WTC11 (cell line): Measurements from ENCODE around the gene ASB17. TPM values are rescaled to one million over a fixed set of nuclear protein-coding genes. Genes with fewer than 3 reads are reported as not detected.

Source experiments
- ATAC-seq: fragments of 200-7000 bp; cut with Tn5 transposase; 2 replicates; pipeline ENCODE4 v1.10.0; 2021; ENCODE audit warnings: mild to moderate bottlenecking, moderate library complexity
- CTCF ChIA-PET: fragments of 300-600 bp; sonication (Branson Sonifier 250); formaldehyde crosslinking; loops from one replicate; lab custom pipeline; 2021; ENCODE audit warnings: antibody characterized with exemption; lab: Charles Lee
- POLR2A ChIA-PET: fragments of 350-600 bp; sonication (Branson Sonifier 250); formaldehyde crosslinking; loops from one replicate; lab custom pipeline; 2021; ENCODE audit warnings: antibody characterized with exemption; lab: Charles Lee
- DNase-seq: peaks from one replicate; pipeline ENCODE4 v3.0.0; 2021; ENCODE audit warnings: low spot score
- H3K27ac Mint-ChIP-seq: 2 replicates; pipeline ENCODE4 v1.8.0; 2021; ENCODE audit warnings: mixed read lengths
- H3K27me3 Mint-ChIP-seq: 2 replicates; pipeline ENCODE4 v1.8.0; 2021; ENCODE audit warnings: low read depth, mild to moderate bottlenecking, moderate library complexity, mixed read lengths
- H3K36me3 Mint-ChIP-seq: 2 replicates; pipeline ENCODE4 v1.8.0; 2021; ENCODE audit warnings: mixed read lengths
- H3K4me1 Mint-ChIP-seq: 2 replicates; pipeline ENCODE4 v1.8.0; 2022; ENCODE audit warnings: mixed read lengths
- H3K4me3 Mint-ChIP-seq: 2 replicates; pipeline ENCODE4 v1.8.0; 2021; ENCODE audit warnings: mild to moderate bottlenecking, moderate library complexity, mixed read lengths
- H3K9me3 Mint-ChIP-seq: 2 replicates; pipeline ENCODE4 v1.8.0; 2021; ENCODE audit warnings: mixed read lengths
- AFF4 ChIP-seq: sonication (generic); formaldehyde crosslinking; IDR thresholded peaks from 2 replicates; pipeline ENCODE4 v1.8.1; 2023; ENCODE audit warnings: mild to moderate bottlenecking, missing genetic modification reagents, borderline replicate concordance
- ARID4B ChIP-seq: sonication (generic); formaldehyde crosslinking; IDR thresholded peaks from 2 replicates; pipeline ENCODE4 v1.8.0; 2023; ENCODE audit warnings: missing genetic modification reagents, mild to moderate bottlenecking, borderline replicate concordance
- CDX4 ChIP-seq: fragments of 250-450 bp; sonication (Bioruptor Pico); IDR thresholded peaks from 2 replicates; pipeline ENCODE4 v1.9.0; 2021; ENCODE audit warnings: moderate library complexity, mild to moderate bottlenecking, inconsistent platforms, borderline replicate concordance
- CTCF ChIP-seq: fragments of 200-600 bp; IDR thresholded peaks from 2 replicates; pipeline ENCODE4 v1.8.0; 2022; ENCODE audit warnings: antibody characterized with exemption
- E2F4 ChIP-seq: sonication (generic); formaldehyde crosslinking; IDR thresholded peaks from 2 replicates; pipeline ENCODE4 v1.8.1; 2022; ENCODE audit warnings: low read depth, mild to moderate bottlenecking, moderate library complexity, missing genetic modification reagents, borderline replicate concordance
- FOXK1 ChIP-seq: sonication (generic); formaldehyde crosslinking; IDR thresholded peaks from 2 replicates; pipeline ENCODE4 v1.8.0; 2022; ENCODE audit warnings: mild to moderate bottlenecking, moderate library complexity, missing genetic modification reagents
- FOXP4 ChIP-seq: sonication (generic); formaldehyde crosslinking; IDR thresholded peaks from 2 replicates; pipeline ENCODE4 v1.8.0; 2022; ENCODE audit warnings: mild to moderate bottlenecking, missing genetic modification reagents
- GRHL2 ChIP-seq: fragments of 250-450 bp; sonication (Bioruptor Pico); IDR thresholded peaks from 2 replicates; pipeline ENCODE4 v1.8.0; 2022; ENCODE audit warnings: mild to moderate bottlenecking, moderate library complexity; ENCODE audit not compliant: insufficient replicate concordance, severe bottlenecking
- IRF1 ChIP-seq: sonication (generic); formaldehyde crosslinking; IDR thresholded peaks from 2 replicates; pipeline ENCODE4 v1.8.0; 2023; ENCODE audit warnings: missing genetic modification reagents
- JAZF1 ChIP-seq: fragments of 250-450 bp; sonication (Bioruptor Pico); IDR thresholded peaks from 2 replicates; pipeline ENCODE4 v1.9.0; 2021; ENCODE audit warnings: moderate library complexity, mild to moderate bottlenecking, inconsistent platforms
- MYBL2 ChIP-seq: sonication (generic); formaldehyde crosslinking; IDR thresholded peaks from 2 replicates; pipeline ENCODE4 v1.8.1; 2023; ENCODE audit warnings: mild to moderate bottlenecking, moderate library complexity, missing genetic modification reagents
- NR3C1 ChIP-seq: sonication (generic); formaldehyde crosslinking; conservative IDR thresholded peaks from 2 replicates; pipeline ENCODE4 v1.8.1; 2023; ENCODE audit warnings: low read depth, mild to moderate bottlenecking, missing genetic modification reagents
- SMAD3 ChIP-seq: sonication (generic); formaldehyde crosslinking; IDR thresholded peaks from 2 replicates; pipeline ENCODE4 v1.8.0; 2022; ENCODE audit warnings: missing genetic modification reagents, mild to moderate bottlenecking, borderline replicate concordance
- SOX15 ChIP-seq: fragments of 250-450 bp; sonication (Bioruptor Pico); IDR thresholded peaks from 2 replicates; pipeline ENCODE4 v1.9.0; 2021; ENCODE audit warnings: mild to moderate bottlenecking
- TEAD1 ChIP-seq: sonication (generic); formaldehyde crosslinking; IDR thresholded peaks from 2 replicates; pipeline ENCODE4 v1.8.0; 2022; ENCODE audit warnings: mild to moderate bottlenecking, missing genetic modification reagents
- ZBTB21 ChIP-seq: sonication (generic); formaldehyde crosslinking; IDR thresholded peaks from 2 replicates; pipeline ENCODE4 v1.8.1; 2023; ENCODE audit warnings: mild to moderate bottlenecking, missing genetic modification reagents, borderline replicate concordance
- total RNA-seq: library from RNA; stranded (reverse); gene quantifications from 3 replicates; pipeline ENCODE4 v1.2.3, GENCODE V29; 2021

The ASB17 gene
- total RNA-seq, 1 experiment from 2014 or later, result not detected

- no peak for TF ChIP-seq ARID4B (CRISPR knock-in tag)
- no peak for TF ChIP-seq FOXK1 (CRISPR knock-in tag)
- no peak for TF ChIP-seq FOXP4 (CRISPR knock-in tag)
- TF ChIP-seq E2F4 (CRISPR knock-in tag), result no peak
- no peak for TF ChIP-seq AFF4 (CRISPR knock-in tag)
- TF ChIP-seq ZBTB21 (CRISPR knock-in tag), result no peak
- no peak for TF ChIP-seq JAZF1 (CRISPR knock-in tag)
- TF ChIP-seq SOX15 (CRISPR knock-in tag), result no peak
- TF ChIP-seq GRHL2 (CRISPR knock-in tag), result no peak
- no peak for TF ChIP-seq SMAD3 (CRISPR knock-in tag)
- no peak for TF ChIP-seq CTCF
- TF ChIP-seq CDX4 (CRISPR knock-in tag), result no peak
- no peak for TF ChIP-seq IRF1 (CRISPR knock-in tag)
- TF ChIP-seq TEAD1 (CRISPR knock-in tag), result no peak
- TF ChIP-seq MYBL2, result no peak
- no peak for TF ChIP-seq NR3C1 (CRISPR knock-in tag)
- Mint-ChIP-seq H3K9me3 (0 out of 2 replicates have a peak, but pooled peaks cover 3% of the 10 kb centered on the region), H3K4me3 (no peak overlapping the region), H3K36me3 (no peaks in the 10 kb centered on the region), H3K27ac (no peak overlapping the region), H3K27me3 (no peaks in the 10 kb centered on the region), H3K4me1 (no peaks in the 10 kb centered on the region)
- DNase-seq, result no peak
- no peak for ATAC-seq
- ChIA-PET POLR2A (no interaction called here), CTCF (interaction anchor here (1.1 kb wide), 1 partner anchor 8 kb away, joined by 5 read pairs; no protein-coding TSS in a partner anchor)
Observed at GRCh38 chr1:75916834-75917233, 15.4 kb downstream of the ASB17 start.
